Neutrophil (primary cell): ENCODE data around the gene FSTL4.

Experiments
- H3K27ac ChIP-seq: fragments of 200-600 bp; sonication (generic); 2 replicates; pipeline ENCODE4 v1.5.1; 2016; ENCODE audit warnings: mild to moderate bottlenecking, moderate library complexity
- H3K27me3 ChIP-seq: fragments of 200-600 bp; sonication (generic); 2 replicates; pipeline ENCODE4 v1.6.0; 2016; ENCODE audit warnings: mild to moderate bottlenecking
- H3K36me3 ChIP-seq: fragments of 200-600 bp; sonication (generic); 2 replicates; pipeline ENCODE4 v1.5.1; 2017
- H3K4me1 ChIP-seq, 2 experiments: fragments of 200-600 bp in 1 of 2; sonication (generic) in 1 of 2; 1 replicate in 1 of 2; 2 replicates in 1 of 2; pipeline versions ENCODE4 v1.5.1 to v1.6.1; 2013 to 2016; ENCODE audit warnings: low read depth in 1 of 2, low read length in 1 of 2, mild to moderate bottlenecking in 1 of 2, moderate library complexity in 1 of 2; ENCODE audit not compliant: control insufficient read depth in 1 of 2, insufficient read depth in 1 of 2
- H3K4me3 ChIP-seq, 2 experiments: fragments of 200-600 bp in 1 of 2; sonication (generic) in 1 of 2; 1 replicate in 1 of 2; 2 replicates in 1 of 2; pipeline ENCODE4 v1.5.1; 2013 to 2016; ENCODE audit warnings: low read depth in 1 of 2, low read length in 1 of 2, mild to moderate bottlenecking in 1 of 2, moderate library complexity in 1 of 2
- H3K9me3 ChIP-seq: fragments of 200-600 bp; sonication (generic); 2 replicates; pipeline ENCODE4 v1.5.1; 2016
- CTCF ChIP-seq: fragments of 200-600 bp; sonication (generic); IDR thresholded peaks from 2 replicates; pipeline ENCODE4 v1.5.1; 2016; ENCODE audit warnings: antibody characterized with exemption

The FSTL4 gene

GRCh38 chr5:133461796-133462516, 150.4 kb downstream of the FSTL4 start:
- Histone ChIP-seq H3K9me3 (no peaks in the 10 kb centered on the region), H3K27me3 (no peaks in the 10 kb centered on the region), H3K4me3 (no peak overlapping the region), H3K27ac (no peak overlapping the region), H3K36me3 (no peaks in the 10 kb centered on the region), H3K4me1 (peaks cover 7 to 11% of the 10 kb centered on the region in 2 experiments)
- no peak for TF ChIP-seq CTCF

- no peaks in the 10 kb centered on the region for H3K27me3 ChIP-seq
- H3K27ac ChIP-seq = no peak overlapping the region
- H3K4me3 ChIP-seq = no peak overlapping the region
- H3K36me3 ChIP-seq = no peaks in the 10 kb centered on the region
- no peaks in the 10 kb centered on the region for H3K9me3 ChIP-seq
- H3K4me1 ChIP-seq = peaks cover 0 to 3% of the 10 kb centered on the region in 2 experiments
- no peak for TF ChIP-seq CTCF
These were observed 152.1 kb downstream of the FSTL4 start for GRCh38 chr5:133460172-133460758.

- Histone ChIP-seq H3K27me3 (no peaks in the 10 kb centered on the region), H3K9me3 (no peaks in the 10 kb centered on the region), H3K36me3 (no peaks in the 10 kb centered on the region), H3K4me3 (no peak overlapping the region), H3K4me1 (peaks cover 0 to 3% of the 10 kb centered on the region in 2 experiments), H3K27ac (no peak overlapping the region)
- no peak for TF ChIP-seq CTCF
These were observed 152.7 kb downstream of the FSTL4 start for GRCh38 chr5:133459474-133460160.

GRCh38 chr5:133458435-133458834, 153.9 kb downstream of the FSTL4 start:
- H3K4me3 ChIP-seq = no peak overlapping the region
- no peak for TF ChIP-seq CTCF
- no peak overlapping the region for H3K27ac ChIP-seq
- H3K9me3 ChIP-seq = no peaks in the 10 kb centered on the region
- H3K27me3 ChIP-seq = peaks cover 4% of the 10 kb centered on the region
- no peaks in the 10 kb centered on the region for H3K36me3 ChIP-seq
- H3K4me1 ChIP-seq = peaks cover 0 to 3% of the 10 kb centered on the region in 2 experiments

- no peaks in the 10 kb centered on the region for H3K9me3 ChIP-seq
- no peaks in the 10 kb centered on the region for H3K36me3 ChIP-seq
- H3K4me1 ChIP-seq = peaks cover 0 to 3% of the 10 kb centered on the region in 2 experiments
- no peak overlapping the region for H3K27ac ChIP-seq
- no peak overlapping the region for H3K4me3 ChIP-seq
- TF ChIP-seq CTCF = no peak
- H3K27me3 ChIP-seq = peaks cover 10% of the 10 kb centered on the region
These were observed 154.6 kb downstream of the FSTL4 start for GRCh38 chr5:133457439-133458355.
